Transverse colon (tissue), 4 donors: ENCODE data around the gene LRRIQ4. TPM values are rescaled to one million over a fixed set of nuclear protein-coding genes. Genes with fewer than 3 reads are reported as not detected.

Source experiments
- DNase-seq: peaks from one replicate; pipeline ENCODE4 v3.0.0-alpha.2; 2019
- H3K27ac ChIP-seq, 4 donors: fragments of 200-600 bp; sonication (generic); 2 replicates each; pipeline ENCODE4 v1.5.1; 2016 to 2018; ENCODE audit warnings: inconsistent platforms in 4 of 4
- H3K27me3 ChIP-seq: fragments of 200-600 bp; sonication (generic); 2 replicates; pipeline ENCODE4 v1.5.1; 2017; ENCODE audit warnings: inconsistent platforms
- H3K36me3 ChIP-seq, 4 donors: fragments of 200-600 bp; sonication (generic); 2 replicates each; pipeline ENCODE4 v1.5.1; 2017 to 2019; ENCODE audit warnings: inconsistent platforms in 4 of 4
- H3K4me1 ChIP-seq, 4 donors: fragments of 200-600 bp; sonication (generic); 2 replicates each; pipeline ENCODE4 v1.5.1; 2017 to 2020; ENCODE audit warnings: inconsistent platforms in 4 of 4
- H3K4me3 ChIP-seq, 4 donors: fragments of 200-600 bp; sonication (generic); 1 replicate in 1 of 4; 2 replicates in 3 of 4; pipeline versions ENCODE4 v1.5.1 to v1.6.1; 2017 to 2019; ENCODE audit warnings: inconsistent platforms in 4 of 4
- H3K9me3 ChIP-seq, 2 donors: fragments of 200-600 bp; sonication (generic); 2 replicates each; pipeline ENCODE4 v1.5.1; 2017 to 2019; ENCODE audit warnings: inconsistent platforms in 2 of 2
- EP300 ChIP-seq: sonication (generic); formaldehyde crosslinking; IDR thresholded peaks from one replicate; pipeline ENCODE4 v1.6.1; 2017; ENCODE audit warnings: antibody characterized with exemption, low read depth
- POLR2A ChIP-seq: fragments of 450-650 bp; IDR thresholded peaks from one replicate; pipeline ENCODE4 v1.6.1; 2016; ENCODE audit warnings: antibody characterized with exemption, mild to moderate bottlenecking, moderate library complexity
- POLR2AphosphoS5 ChIP-seq, 3 donors: sonication (generic); formaldehyde crosslinking; IDR thresholded peaks; one replicate each; pipeline ENCODE4 v1.6.1; 2016; ENCODE audit warnings: antibody characterized with exemption in 3 of 3
- WGBS, 2 donors: methylation state at CpG; one replicate each; pipeline ENCODE4 v1.1.5; 2018; ENCODE audit warnings: low coverage in 1 of 2; 5-methylcytosine and 5-hydroxymethylcytosine counted together
- in situ Hi-C, 4 donors: fragments of 200-750 bp; cut with MboI; loops; one replicate each; pipeline versions ENCODE4 v1.15.0 to v1.15.1; 2017; ENCODE audit warnings: low sequenced_read_pairs in 3 of 4, low pct_ligation_motif_present in 1 of 4, low pct_unique_long_range_greater_than_20kb in 1 of 4
- intact Hi-C: fragments of 100-400 bp; cut with DNase I; formaldehyde crosslinking; loops from one replicate; pipeline ENCODE4 v1.15.1; 2023; ENCODE audit warnings: low total_unique reads
- total RNA-seq, 4 donors: library from RNA; depleted of rRNA; stranded (reverse); fragments of >200 nt; gene quantifications; one replicate each; pipeline ENCODE4 v1.1.0, GENCODE V29; 2016
- TF ChIP-seq, protein P1 (sequence below), 5 experiments: fragments of 200-600 bp in 3 of 5; fragments of 450-650 bp in 2 of 5; sonication (generic) in 3 of 5; IDR thresholded peaks; 1 replicate in 2 of 5; 2 replicates in 3 of 5; pipeline ENCODE4 v1.5.1; 2016 to 2017; ENCODE audit warnings: antibody characterized with exemption in 5 of 5, inconsistent platforms in 3 of 5, mild to moderate bottlenecking in 2 of 5, moderate library complexity in 1 of 5

LRRIQ4 gene
- total RNA-seq, 4 donors from 2014 or later, result not detected

DNA sequence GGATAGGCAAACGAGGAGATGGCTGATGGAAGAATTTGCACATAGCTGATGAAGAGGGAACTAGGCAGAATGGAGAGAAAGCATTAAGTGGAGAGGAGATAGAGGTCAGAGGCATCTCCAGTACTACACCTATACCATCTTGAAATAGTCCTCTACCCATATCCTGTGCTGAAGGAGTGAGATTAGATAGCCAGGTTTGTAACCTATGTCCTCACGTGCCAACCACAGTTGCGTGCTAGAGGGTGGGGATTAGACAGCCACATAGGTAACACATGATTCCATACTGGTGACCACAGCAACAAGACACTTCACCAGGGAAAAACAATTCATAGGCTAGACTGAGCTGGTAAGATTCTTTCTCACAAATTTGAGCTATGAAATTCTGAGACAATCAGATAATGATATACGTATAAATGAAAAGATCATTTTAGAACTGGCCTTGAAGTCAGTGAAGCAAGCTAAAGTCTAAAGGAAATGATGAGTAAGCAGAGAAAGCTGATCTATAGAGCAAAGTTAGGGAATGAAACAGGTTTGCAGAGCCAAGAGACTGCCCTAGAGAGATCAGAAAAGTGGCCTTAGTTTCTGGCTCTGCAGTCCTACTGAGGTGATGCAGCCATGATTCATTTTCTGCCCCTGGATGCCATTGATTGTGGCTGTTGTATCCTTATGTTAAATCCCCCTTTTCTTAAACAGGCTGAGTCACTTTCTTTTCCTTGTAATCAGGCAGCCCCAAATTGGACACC, 21.8 kb upstream of the LRRIQ4 start:
- peaks cover 0 to 29% (median 11%) of the 10 kb centered on the region in 4 donors for H3K36me3 ChIP-seq
- no peak overlapping the region for H3K4me3 ChIP-seq
- no peaks in the 10 kb centered on the region for H3K4me1 ChIP-seq
- intact Hi-C loops (no loop called here), in situ Hi-C loops (no loop called here)
- no peak overlapping the region for H3K27ac ChIP-seq
- TF ChIP-seq POLR2A (no peak), EP300 (no peak), POLR2AphosphoS5 (IDR thresholded peaks at IDR 0.05) (no peak)
- TF ChIP-seq, protein P1, sequence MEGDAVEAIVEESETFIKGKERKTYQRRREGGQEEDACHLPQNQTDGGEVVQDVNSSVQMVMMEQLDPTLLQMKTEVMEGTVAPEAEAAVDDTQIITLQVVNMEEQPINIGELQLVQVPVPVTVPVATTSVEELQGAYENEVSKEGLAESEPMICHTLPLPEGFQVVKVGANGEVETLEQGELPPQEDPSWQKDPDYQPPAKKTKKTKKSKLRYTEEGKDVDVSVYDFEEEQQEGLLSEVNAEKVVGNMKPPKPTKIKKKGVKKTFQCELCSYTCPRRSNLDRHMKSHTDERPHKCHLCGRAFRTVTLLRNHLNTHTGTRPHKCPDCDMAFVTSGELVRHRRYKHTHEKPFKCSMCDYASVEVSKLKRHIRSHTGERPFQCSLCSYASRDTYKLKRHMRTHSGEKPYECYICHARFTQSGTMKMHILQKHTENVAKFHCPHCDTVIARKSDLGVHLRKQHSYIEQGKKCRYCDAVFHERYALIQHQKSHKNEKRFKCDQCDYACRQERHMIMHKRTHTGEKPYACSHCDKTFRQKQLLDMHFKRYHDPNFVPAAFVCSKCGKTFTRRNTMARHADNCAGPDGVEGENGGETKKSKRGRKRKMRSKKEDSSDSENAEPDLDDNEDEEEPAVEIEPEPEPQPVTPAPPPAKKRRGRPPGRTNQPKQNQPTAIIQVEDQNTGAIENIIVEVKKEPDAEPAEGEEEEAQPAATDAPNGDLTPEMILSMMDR (IDR thresholded peaks at IDR 0.05), result no peak
- no peak for DNase-seq
- H3K27me3 ChIP-seq, result no peaks in the 10 kb centered on the region
- 78 to 92% methylated on average over 1 to 4 of the region's 4 CpGs for WGBS, 2 donors
- H3K9me3 ChIP-seq, result no peaks in the 10 kb centered on the region

DNA sequence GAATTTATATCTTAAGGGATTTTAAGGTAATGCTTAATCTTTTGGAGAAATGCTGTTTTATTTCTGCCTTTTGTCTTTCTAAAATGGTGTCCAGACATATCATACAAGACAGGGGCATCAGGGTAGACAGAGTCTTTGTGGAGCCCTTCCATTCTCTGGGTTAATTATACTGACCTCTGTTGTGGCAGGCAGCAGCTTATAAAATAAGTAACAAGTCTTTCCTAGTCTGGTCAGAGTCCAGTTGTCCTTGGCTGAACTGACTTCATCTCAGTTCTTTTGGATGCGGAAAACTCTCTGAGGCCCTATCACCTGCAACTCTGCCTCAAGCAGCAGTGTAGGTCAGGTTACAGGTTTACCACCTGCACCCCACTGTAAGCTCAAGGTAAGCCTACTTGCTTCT, 20.3 kb upstream of the LRRIQ4 start:
- Histone ChIP-seq H3K4me1 (no peaks in the 10 kb centered on the region), H3K9me3 (no peaks in the 10 kb centered on the region), H3K27ac (no peak overlapping the region), H3K4me3 (no peak overlapping the region), H3K27me3 (no peaks in the 10 kb centered on the region), H3K36me3 (peaks cover 0 to 14% (median 6%) of the 10 kb centered on the region in 4 donors)
- TF ChIP-seq, protein P1 (IDR thresholded peaks at IDR 0.05), result no peak
- TF ChIP-seq POLR2AphosphoS5 (IDR thresholded peaks at IDR 0.05) (no peak), EP300 (no peak), POLR2A (no peak)
- DNase-seq, result no peak
- WGBS, 2 donors, result 100% methylated on average over 1 of the region's 1 CpG; no CpG with 5 or more reads in 1 of the 2 donors
- intact Hi-C loops, result no loop called here
- in situ Hi-C loops, result no loop called here

DNA sequence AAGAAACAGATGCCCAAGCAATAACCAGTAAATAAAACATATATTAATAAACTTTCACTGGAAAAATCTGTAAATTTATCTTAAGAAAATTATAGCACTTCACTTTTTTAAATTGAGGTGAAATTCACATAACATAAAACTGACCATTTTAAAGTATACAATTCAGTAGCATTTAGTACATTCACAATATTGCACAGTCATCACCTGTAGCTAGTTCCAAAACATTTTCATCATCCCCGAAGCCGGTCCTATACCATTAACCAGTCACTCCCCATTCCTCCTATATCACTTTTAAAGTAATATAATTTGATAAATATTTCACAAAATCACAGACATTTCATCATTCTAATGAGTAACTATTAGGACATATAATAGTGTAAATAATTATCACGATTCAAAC, 8.0 kb upstream of the LRRIQ4 start:
- no peak overlapping the region for H3K4me3 ChIP-seq

DNA sequence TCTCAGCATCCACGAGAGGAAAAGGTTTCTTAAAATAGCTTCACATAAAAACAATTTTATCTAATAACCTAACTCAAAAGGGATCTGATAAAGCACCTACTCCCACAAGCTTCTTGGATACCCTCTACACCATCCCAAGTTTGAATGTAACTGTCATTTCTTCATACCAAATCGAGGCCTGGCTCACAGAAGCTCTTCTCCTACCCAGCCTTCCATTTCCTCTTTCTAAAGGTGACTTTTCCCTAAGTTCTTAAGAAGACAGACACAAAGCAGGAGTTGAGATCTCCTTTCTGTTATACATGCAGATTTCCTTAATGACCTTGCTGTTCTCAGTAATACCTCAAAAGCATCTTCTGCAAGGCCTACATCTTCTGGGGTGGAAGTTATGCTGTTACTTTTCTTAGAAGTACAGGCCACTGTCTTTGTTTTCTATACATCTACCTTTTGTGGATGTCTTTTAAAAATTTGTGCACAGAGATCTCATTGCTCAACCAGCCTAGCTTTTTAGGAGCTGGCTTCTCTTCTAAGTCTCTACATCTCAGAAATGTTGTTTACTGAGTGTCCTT, 3.4 kb upstream of the LRRIQ4 start:
- no peak overlapping the region for H3K4me3 ChIP-seq
- WGBS, 2 donors, result 50 to 78% methylated on average over 1 to 2 of the region's 2 CpGs
- H3K27me3 ChIP-seq, result no peaks in the 10 kb centered on the region
- H3K36me3 ChIP-seq, result no peaks in the 10 kb centered on the region
- H3K9me3 ChIP-seq, result no peaks in the 10 kb centered on the region
- in situ Hi-C loops (no loop called here), intact Hi-C loops (no loop called here)
- TF ChIP-seq POLR2AphosphoS5 (IDR thresholded peaks at IDR 0.05), result no peak
- TF ChIP-seq POLR2A, result no peak
- TF ChIP-seq, protein P1 (IDR thresholded peaks at IDR 0.05), result no peak
- no peak for TF ChIP-seq EP300
- DNase-seq, result no peak
- H3K27ac ChIP-seq, result no peak overlapping the region
- H3K4me1 ChIP-seq, result peaks cover 0 to 30% (median 14%) of the 10 kb centered on the region in 4 donors

More for the DNA sequence above, 8.0 kb upstream of the LRRIQ4 start:
- no peak for DNase-seq
- no peak overlapping the region for H3K27ac ChIP-seq
- H3K9me3 ChIP-seq, result no peaks in the 10 kb centered on the region
- no peaks in the 10 kb centered on the region for H3K4me1 ChIP-seq
- TF ChIP-seq, protein P1 (IDR thresholded peaks at IDR 0.05), result no peak
- TF ChIP-seq POLR2AphosphoS5 (IDR thresholded peaks at IDR 0.05) (no peak), POLR2A (no peak), EP300 (no peak)
- intact Hi-C loops (no loop called here), in situ Hi-C loops (no loop called here)
- 92% methylated on average over 3 of the region's 3 CpGs for WGBS, 2 donors
- no peaks in the 10 kb centered on the region for H3K27me3 ChIP-seq
- H3K36me3 ChIP-seq, result no peaks in the 10 kb centered on the region
